H1 (cell line): ENCODE data around the gene PLPPR2. TPM values are rescaled to one million over a fixed set of nuclear protein-coding genes. Genes with fewer than 3 reads are reported as not detected.

Source experiments
- CHD2 ChIP-seq: IDR thresholded peaks from 2 replicates; pipeline ENCODE4 v1.6.1; 2012; ENCODE audit warnings: low read length, improper control_type of control experiment
- FOSL1 ChIP-seq: IDR thresholded peaks from 2 replicates; pipeline ENCODE4 v1.6.1; 2011; ENCODE audit warnings: mild to moderate bottlenecking, low read depth, low read length, moderate library complexity; ENCODE audit not compliant: insufficient read depth
- HDAC2 ChIP-seq, 2 experiments: fragments of 300-600 bp in 1 of 2; sonication (generic) in 1 of 2; IDR thresholded peaks; 2 replicates each; pipeline ENCODE4 v1.6.1; 2011 to 2012; ENCODE audit warnings: low read depth in 2 of 2, low read length in 2 of 2, mild to moderate bottlenecking in 2 of 2, moderate library complexity in 2 of 2, borderline replicate concordance in 1 of 2, inconsistent platforms in 1 of 2
- POU5F1 ChIP-seq: IDR thresholded peaks from 2 replicates; pipeline ENCODE4 v1.6.1; 2011; ENCODE audit warnings: low read depth, mild to moderate bottlenecking, low read length, moderate library complexity
- SIN3A ChIP-seq, 2 experiments: IDR thresholded peaks in 1 of 2; conservative IDR thresholded peaks in 1 of 2; 2 replicates each; pipeline ENCODE4 v1.6.1; 2011 to 2012; ENCODE audit warnings: low read length in 2 of 2, improper control_type of control experiment in 1 of 2, low read depth in 1 of 2, mild to moderate bottlenecking in 1 of 2
- TCF12 ChIP-seq: IDR thresholded peaks from 2 replicates; pipeline ENCODE4 v1.6.1; 2011; ENCODE audit warnings: low read depth, mild to moderate bottlenecking, low read length
- YY1 ChIP-seq: IDR thresholded peaks from 2 replicates; pipeline ENCODE4 v1.6.1; 2011; ENCODE audit warnings: low read depth, mild to moderate bottlenecking, low read length
- polyA plus RNA-seq, 7 experiments: library from polyadenylated mRNA; depleted of rRNA in 3 of 7; stranded (reverse) in 5 of 7; unstranded in 2 of 7; fragments of >200 nt in 5 of 7; fragments of 200-250 nt in 2 of 7; gene quantifications; 1 replicate in 5 of 7; 2 replicates in 1 of 7; 4 replicates in 1 of 7; pipeline versions ENCODE4 v1.2.1 to v1.2.3, GENCODE V29; 2011 to 2013; ENCODE audit warnings: missing spikeins in 2 of 7, mixed read lengths in 2 of 7
- total RNA-seq: library from RNA; stranded (reverse); fragmentation: NEBNext Ultra II Directional; extraction: Animal tissue kit (Norgen Biotek cat#: 25700); gene quantifications from 2 replicates; pipeline ENCODE4 v1.2.1, GENCODE V29; 2021
- TF ChIP-seq, protein P1 (sequence below): fragments of 300-600 bp; sonication (generic); IDR thresholded peaks from 2 replicates; pipeline ENCODE4 v1.7.1; 2012; ENCODE audit warnings: low read length, moderate library complexity, mild to moderate bottlenecking, inconsistent platforms; ENCODE audit not compliant: insufficient replicate concordance
- TF ChIP-seq, protein P2 (sequence below): IDR thresholded peaks from 2 replicates; pipeline ENCODE4 v1.6.1; 2011; ENCODE audit warnings: low read length, improper control_type of control experiment
- TF ChIP-seq, protein P3 (sequence below): IDR thresholded peaks from 2 replicates; pipeline ENCODE4 v1.6.1; 2011; ENCODE audit warnings: low read depth, mild to moderate bottlenecking, low read length; ENCODE audit not compliant: insufficient read depth

The PLPPR2 gene
- total and polyA plus RNA-seq, 2 of the 8 experiments (the other 6 are each of a cell fraction or from before 2014, with no cell fraction given): 7.2 to 11.7 TPM

DNA sequence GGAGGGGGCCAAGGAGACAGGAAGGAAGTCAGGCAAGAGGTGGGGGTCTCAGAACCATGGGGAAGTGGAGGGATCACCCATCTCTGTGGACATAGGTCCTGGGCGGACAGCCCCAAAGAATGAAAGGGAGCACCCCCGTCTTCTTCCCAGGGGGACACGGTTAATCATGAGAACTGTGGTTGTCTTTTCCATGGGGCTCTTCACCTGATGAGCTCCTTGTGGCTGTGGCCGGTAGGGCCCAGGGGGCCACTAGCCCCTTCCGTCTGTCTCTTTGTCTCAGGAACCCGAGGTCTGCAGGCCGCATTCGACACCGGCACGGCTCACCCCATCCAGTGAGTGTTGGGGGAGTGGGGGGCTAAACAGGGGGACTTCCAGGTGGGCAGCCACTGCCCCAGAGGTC lies 8.6 kb downstream of the PLPPR2 start (continued):
- TF ChIP-seq, protein P1, sequence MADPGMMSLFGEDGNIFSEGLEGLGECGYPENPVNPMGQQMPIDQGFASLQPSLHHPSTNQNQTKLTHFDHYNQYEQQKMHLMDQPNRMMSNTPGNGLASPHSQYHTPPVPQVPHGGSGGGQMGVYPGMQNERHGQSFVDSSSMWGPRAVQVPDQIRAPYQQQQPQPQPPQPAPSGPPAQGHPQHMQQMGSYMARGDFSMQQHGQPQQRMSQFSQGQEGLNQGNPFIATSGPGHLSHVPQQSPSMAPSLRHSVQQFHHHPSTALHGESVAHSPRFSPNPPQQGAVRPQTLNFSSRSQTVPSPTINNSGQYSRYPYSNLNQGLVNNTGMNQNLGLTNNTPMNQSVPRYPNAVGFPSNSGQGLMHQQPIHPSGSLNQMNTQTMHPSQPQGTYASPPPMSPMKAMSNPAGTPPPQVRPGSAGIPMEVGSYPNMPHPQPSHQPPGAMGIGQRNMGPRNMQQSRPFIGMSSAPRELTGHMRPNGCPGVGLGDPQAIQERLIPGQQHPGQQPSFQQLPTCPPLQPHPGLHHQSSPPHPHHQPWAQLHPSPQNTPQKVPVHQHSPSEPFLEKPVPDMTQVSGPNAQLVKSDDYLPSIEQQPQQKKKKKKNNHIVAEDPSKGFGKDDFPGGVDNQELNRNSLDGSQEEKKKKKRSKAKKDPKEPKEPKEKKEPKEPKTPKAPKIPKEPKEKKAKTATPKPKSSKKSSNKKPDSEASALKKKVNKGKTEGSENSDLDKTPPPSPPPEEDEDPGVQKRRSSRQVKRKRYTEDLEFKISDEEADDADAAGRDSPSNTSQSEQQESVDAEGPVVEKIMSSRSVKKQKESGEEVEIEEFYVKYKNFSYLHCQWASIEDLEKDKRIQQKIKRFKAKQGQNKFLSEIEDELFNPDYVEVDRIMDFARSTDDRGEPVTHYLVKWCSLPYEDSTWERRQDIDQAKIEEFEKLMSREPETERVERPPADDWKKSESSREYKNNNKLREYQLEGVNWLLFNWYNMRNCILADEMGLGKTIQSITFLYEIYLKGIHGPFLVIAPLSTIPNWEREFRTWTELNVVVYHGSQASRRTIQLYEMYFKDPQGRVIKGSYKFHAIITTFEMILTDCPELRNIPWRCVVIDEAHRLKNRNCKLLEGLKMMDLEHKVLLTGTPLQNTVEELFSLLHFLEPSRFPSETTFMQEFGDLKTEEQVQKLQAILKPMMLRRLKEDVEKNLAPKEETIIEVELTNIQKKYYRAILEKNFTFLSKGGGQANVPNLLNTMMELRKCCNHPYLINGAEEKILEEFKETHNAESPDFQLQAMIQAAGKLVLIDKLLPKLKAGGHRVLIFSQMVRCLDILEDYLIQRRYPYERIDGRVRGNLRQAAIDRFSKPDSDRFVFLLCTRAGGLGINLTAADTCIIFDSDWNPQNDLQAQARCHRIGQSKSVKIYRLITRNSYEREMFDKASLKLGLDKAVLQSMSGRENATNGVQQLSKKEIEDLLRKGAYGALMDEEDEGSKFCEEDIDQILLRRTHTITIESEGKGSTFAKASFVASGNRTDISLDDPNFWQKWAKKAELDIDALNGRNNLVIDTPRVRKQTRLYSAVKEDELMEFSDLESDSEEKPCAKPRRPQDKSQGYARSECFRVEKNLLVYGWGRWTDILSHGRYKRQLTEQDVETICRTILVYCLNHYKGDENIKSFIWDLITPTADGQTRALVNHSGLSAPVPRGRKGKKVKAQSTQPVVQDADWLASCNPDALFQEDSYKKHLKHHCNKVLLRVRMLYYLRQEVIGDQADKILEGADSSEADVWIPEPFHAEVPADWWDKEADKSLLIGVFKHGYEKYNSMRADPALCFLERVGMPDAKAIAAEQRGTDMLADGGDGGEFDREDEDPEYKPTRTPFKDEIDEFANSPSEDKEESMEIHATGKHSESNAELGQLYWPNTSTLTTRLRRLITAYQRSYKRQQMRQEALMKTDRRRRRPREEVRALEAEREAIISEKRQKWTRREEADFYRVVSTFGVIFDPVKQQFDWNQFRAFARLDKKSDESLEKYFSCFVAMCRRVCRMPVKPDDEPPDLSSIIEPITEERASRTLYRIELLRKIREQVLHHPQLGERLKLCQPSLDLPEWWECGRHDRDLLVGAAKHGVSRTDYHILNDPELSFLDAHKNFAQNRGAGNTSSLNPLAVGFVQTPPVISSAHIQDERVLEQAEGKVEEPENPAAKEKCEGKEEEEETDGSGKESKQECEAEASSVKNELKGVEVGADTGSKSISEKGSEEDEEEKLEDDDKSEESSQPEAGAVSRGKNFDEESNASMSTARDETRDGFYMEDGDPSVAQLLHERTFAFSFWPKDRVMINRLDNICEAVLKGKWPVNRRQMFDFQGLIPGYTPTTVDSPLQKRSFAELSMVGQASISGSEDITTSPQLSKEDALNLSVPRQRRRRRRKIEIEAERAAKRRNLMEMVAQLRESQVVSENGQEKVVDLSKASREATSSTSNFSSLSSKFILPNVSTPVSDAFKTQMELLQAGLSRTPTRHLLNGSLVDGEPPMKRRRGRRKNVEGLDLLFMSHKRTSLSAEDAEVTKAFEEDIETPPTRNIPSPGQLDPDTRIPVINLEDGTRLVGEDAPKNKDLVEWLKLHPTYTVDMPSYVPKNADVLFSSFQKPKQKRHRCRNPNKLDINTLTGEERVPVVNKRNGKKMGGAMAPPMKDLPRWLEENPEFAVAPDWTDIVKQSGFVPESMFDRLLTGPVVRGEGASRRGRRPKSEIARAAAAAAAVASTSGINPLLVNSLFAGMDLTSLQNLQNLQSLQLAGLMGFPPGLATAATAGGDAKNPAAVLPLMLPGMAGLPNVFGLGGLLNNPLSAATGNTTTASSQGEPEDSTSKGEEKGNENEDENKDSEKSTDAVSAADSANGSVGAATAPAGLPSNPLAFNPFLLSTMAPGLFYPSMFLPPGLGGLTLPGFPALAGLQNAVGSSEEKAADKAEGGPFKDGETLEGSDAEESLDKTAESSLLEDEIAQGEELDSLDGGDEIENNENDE: no peak
- TF ChIP-seq POU5F1: no peak
- TF ChIP-seq YY1: no peak
- no peak for TF ChIP-seq TCF12
- TF ChIP-seq, protein P2, sequence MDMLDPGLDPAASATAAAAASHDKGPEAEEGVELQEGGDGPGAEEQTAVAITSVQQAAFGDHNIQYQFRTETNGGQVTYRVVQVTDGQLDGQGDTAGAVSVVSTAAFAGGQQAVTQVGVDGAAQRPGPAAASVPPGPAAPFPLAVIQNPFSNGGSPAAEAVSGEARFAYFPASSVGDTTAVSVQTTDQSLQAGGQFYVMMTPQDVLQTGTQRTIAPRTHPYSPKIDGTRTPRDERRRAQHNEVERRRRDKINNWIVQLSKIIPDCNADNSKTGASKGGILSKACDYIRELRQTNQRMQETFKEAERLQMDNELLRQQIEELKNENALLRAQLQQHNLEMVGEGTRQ: no peak
- TF ChIP-seq SIN3A (conservative IDR thresholded peaks at IDR 0.05 in 1 of 2, IDR thresholded peaks at IDR 0.05 in 1 of 2; ENCODE audit: low read depth in 1 of 2, low read length in 2 of 2): no peak
- TF ChIP-seq HDAC2 (IDR thresholded peaks at IDR 0.05; ENCODE audit: borderline replicate concordance in 1 of 2, low read depth in 2 of 2, low read length in 2 of 2): no peak
- no peak for TF ChIP-seq CHD2
- TF ChIP-seq, protein P3, sequence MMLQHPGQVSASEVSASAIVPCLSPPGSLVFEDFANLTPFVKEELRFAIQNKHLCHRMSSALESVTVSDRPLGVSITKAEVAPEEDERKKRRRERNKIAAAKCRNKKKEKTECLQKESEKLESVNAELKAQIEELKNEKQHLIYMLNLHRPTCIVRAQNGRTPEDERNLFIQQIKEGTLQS: no peak
- TF ChIP-seq FOSL1: no peak
